Activated CD4-positive, alpha-beta T cell treated with anti-CD3 and anti-CD28 coated beads, Interleukin-2, amount 50 U/mL, for 48 hours (primary cell): ENCODE measurements around the gene ARHGEF6.
A peak's percentile ranks its signal among the peaks of the same experiment; 100 is the strongest.

Experiments
- DNase-seq, 2 experiments: peaks; one replicate each; pipeline ENCODE4 v3.0.0-alpha.2; 2020

Gene ARHGEF6

GRCh38 chrX:136687457-136687856, 93.3 kb downstream of the ARHGEF6 start:
- no peak for DNase-seq

- DNase-seq = no peak
Measured at GRCh38 chrX:136684120-136684519, 96.6 kb downstream of the ARHGEF6 start.

GRCh38 chrX:136679531-136679930, 101.2 kb downstream of the ARHGEF6 start:
- no peak for DNase-seq

GRCh38 chrX:136674270-136674985, 106.3 kb downstream of the ARHGEF6 start:
- no peak for DNase-seq

- DNase-seq = no peak
Measured at GRCh38 chrX:136671006-136671610, 109.6 kb downstream of the ARHGEF6 start.

GRCh38 chrX:136667446-136668168, 113.1 kb downstream of the ARHGEF6 start:
- DNase-seq = peak in 1 of 2 experiments; percentile 55

GRCh38 chrX:136666088-136666487, 114.6 kb downstream of the ARHGEF6 start:
- no peak for DNase-seq

GRCh38 chrX:136665258-136665900, 115.4 kb downstream of the ARHGEF6 start:
- DNase-seq = no peak

- DNase-seq = no peak
Measured at GRCh38 chrX:136662976-136663375, 117.8 kb downstream of the ARHGEF6 start.

GRCh38 chrX:136662104-136662503, 118.6 kb downstream of the ARHGEF6 start:
- DNase-seq = no peak

- no peak for DNase-seq
Measured at GRCh38 chrX:136660896-136661295, 119.8 kb downstream of the ARHGEF6 start.

- DNase-seq = peak in 1 of 2 experiments; percentile 46
Measured at GRCh38 chrX:136659174-136659573, 121.6 kb downstream of the ARHGEF6 start.

- DNase-seq = no peak
Measured at GRCh38 chrX:136658151-136658550, 122.6 kb downstream of the ARHGEF6 start.

- DNase-seq = no peak
Measured at GRCh38 chrX:136656361-136656964, 124.3 kb downstream of the ARHGEF6 start.

- peak in 1 of 2 experiments; percentile 45 for DNase-seq
Measured at GRCh38 chrX:136652822-136653723, 127.7 kb downstream of the ARHGEF6 start.

- DNase-seq = no peak
Measured at GRCh38 chrX:136650811-136651210, 129.9 kb downstream of the ARHGEF6 start.

- DNase-seq = peak in 1 of 2 experiments; percentile 50
Measured at GRCh38 chrX:136647677-136648360, 132.9 kb downstream of the ARHGEF6 start, which contains the start of gene CD40LG. TSS of gene CD40LG (plus strand) at chrX:136648158. CDS start at chrX:136648249, 91 bp downstream.

GRCh38 chrX:136646602-136647239, 134.0 kb downstream of the ARHGEF6 start:
- peak in 1 of 2 experiments; percentile 59 for DNase-seq

GRCh38 chrX:136643243-136643642, 137.5 kb downstream of the ARHGEF6 start:
- no peak for DNase-seq

GRCh38 chrX:136639506-136640176, 141.1 kb downstream of the ARHGEF6 start:
- peak in 1 of 2 experiments; percentile 50 for DNase-seq
